8988T (cell line): ENCODE data around the gene EML4.
"Not testable (repeated sequence)": the region's sequence is repeated elsewhere in the genome, so short reads cannot be mapped to it uniquely, and the experiment has no call there.

Experiments
- DNase-seq: peaks from one replicate; pipeline ENCODE4 v3.0.0; 2011

The EML4 gene

GRCh38 chr2:42363413-42363812 is 194.3 kb downstream of the EML4 start:
- no peak for DNase-seq

DNA sequence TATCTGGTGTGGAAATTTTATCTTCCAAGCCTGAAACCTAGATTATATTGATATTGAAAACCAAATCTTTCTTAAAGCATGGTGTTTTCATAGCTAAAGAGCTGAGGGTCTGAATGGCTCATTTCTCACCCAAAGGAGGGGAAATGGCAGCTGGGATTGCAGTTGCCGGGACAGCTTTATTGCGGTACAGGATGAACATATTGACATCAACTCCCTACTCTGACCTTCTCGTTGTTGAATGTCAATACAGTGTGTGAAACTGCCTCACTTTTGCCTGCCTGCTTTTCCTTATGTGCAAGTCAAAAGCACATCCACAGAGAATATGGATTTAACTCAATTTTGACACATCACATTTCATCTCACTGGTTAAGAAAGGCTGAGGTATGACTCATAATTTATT is 195.5 kb downstream of the EML4 start:
- DNase-seq = no peak

DNA sequence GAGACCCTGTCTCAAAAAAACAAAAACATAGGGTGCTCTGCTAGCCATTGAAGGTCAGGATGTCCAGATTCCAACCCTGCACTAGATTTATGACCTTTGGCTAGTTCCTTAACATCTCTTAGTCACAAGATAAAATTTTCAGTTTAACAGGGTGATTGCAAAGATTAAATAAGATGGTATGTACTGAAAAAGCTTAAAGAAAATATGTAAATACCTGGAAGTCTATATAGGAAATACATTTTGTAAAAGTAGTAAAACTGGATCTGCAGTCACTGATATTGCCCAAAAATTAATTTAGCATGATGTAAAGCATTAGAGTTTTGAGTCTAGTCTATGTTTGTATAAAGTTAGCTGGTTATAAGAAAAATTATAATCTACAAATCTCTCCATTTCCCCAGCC is 197.3 kb downstream of the EML4 start:
- DNase-seq = no peak

GRCh38 chr2:42367835-42368234 is 198.7 kb downstream of the EML4 start:
- DNase-seq = no peak

DNA sequence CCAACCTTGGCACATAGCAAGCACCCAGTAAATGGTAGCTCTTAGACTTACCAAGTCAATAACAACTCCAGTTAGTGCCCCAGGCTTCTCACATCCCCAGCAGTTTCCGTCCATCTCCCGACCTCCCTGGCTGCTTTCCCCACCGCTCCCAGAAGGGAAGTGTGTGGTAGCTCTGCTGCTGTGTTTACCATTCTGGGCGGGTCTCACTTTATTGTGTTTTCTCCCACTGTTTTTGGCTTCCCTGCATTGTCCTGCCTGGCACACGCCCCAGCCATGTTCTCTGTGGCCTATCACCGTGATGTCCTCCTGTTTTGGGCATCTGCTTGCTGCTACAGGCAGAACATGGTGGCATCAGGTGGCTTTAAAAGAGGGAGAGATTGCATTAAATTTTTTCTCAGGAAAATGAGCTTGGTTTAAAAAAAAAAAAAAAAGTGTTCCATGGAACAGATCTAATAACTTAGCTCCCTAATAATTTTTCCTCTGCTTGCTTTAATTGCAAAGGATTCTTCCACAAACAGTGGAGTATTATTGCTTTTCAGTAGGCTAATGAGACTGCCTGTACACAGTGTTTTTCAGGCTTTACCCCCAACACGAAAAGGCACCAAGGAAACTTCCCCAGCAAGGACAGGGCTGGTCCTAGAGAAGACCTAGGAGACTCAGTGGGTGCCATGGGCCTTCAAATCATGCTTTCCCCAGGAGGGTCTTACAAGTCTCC is 199.8 kb downstream of the EML4 start:
- DNase-seq = no peak

DNA sequence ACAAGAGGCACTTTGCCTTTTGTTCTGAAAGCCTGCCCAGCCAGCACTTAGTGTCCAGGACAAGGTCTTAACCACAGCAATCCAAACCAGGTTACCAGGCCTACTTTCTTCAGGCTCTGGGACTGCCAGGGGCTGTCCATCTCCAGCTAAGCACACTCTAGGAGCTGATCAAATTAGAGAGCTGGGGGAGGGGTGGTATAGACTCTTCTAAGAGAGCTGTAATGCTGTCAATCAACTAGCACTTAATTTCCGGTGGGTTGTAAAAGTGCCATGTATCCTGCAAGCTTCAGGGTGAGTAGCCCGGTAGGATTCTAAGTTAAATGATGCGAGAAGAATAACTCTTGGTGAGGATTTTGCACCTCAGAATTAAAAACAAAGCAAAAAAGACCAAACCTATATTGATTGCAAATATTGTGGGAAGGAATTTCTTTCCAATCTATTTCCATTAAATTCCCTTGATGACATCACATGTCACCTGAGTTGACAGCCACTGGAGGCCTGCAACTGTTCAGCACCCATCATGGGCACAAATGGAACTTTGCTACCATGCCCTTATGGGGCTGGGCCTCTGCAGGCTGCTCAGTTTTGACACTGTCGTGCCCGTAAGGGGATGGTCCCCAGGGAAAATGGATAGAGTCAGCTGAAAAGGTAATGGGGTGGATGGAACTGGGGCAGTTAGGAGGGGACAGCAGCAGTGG is 200.5 kb downstream of the EML4 start:
- DNase-seq = no peak

DNA sequence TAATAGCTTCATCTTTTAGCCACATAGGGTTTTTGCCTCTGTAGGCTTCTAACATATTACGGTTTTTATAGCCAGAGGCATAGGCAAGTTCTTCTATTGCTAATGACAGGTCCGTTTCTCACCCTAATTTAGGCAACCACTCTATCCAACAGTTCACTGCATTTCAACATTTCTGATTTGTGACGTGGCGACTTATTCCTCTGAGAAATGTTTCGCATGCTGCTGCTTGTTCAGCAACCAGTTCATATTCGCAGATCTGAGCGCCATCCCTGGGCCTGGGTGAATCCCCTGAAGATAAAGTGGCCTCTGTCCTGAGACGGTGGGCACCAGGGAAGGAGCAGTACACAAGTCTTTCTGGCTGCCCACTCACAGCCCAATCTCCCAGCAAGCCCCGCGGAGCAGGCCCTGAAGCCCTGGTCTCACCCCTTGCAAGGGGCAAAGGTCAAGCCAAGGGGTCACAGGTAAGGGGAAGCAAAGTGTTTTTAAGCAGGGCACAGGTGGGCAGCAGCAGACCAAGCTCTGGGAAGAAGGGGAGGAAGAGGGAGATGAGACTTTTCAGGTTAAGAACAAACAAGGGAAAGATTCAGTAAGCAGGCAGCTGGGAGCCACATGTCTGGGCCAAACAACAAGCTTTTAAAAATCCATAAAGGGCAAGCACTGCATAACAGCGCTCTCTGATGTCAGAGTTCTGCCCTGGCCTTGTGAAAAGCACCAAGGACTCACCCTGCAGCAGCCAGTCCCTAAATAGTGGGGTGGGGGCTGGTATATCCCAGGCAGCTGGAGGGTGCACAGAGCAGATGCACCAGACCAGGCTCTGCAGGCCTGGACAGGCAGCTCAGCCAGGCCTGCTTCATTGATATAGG is 202.7 kb downstream of the EML4 start:
- no peak for DNase-seq

GRCh38 chr2:42372474-42373200 is 203.5 kb downstream of the EML4 start:
- no peak for DNase-seq

DNA sequence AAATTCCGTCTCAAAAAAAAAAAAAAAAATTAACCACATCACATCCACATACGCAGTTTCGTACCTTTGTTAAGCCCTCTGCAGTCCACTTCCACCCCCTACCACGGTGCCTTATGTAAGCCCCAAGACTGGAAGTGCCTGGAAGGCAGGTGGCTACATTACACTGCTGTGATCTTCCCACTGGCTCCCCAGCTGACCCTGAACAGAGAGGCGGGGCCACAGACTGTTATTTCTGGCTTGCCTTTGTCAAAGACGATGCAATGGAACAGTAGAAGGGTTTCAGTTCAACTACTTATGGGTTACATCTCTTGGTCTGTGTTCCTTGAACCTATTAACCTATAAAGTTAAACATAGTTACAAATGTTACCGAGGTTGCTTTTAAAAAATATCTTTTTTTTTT is 207.6 kb downstream of the EML4 start:
- no peak for DNase-seq

DNA sequence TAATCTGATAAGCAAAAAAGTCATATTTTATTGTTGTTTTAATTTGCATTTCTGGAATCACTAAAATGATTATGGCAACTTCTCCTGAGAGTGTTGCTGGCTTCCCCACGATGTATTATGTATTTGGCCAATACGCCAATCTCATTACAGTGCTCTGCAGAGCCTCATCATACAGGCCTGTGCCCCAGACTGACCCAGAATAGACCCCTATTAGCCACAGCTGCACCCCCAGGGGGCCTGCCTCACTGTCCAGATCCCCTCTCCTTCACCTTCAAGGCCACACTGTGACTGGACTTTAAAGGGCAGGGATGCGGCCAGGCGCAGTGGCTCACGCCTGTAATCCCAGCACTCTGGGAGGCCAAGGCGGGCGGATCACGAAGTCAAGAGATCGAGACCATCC is 209.3 kb downstream of the EML4 start:
- DNase-seq = no peak

GRCh38 chr2:42380026-42380425 is 210.9 kb downstream of the EML4 start:
- not testable (repeated sequence) for DNase-seq

GRCh38 chr2:42382144-42382543 is 213.0 kb downstream of the EML4 start:
- DNase-seq = no peak
